Breast epithelium (tissue), 3 donors: ENCODE data around the gene AHCYL2.

Source experiments
- POLR2A ChIP-seq: fragments of 450-650 bp; IDR thresholded peaks from one replicate; pipeline ENCODE4 v1.6.1; 2016; ENCODE audit warnings: antibody characterized with exemption, mild to moderate bottlenecking, moderate library complexity
- TF ChIP-seq, protein P1 (sequence below), 3 donors: fragments of 450-650 bp; IDR thresholded peaks; one replicate each; pipeline ENCODE4 v1.5.1; 2016 to 2017; ENCODE audit warnings: antibody characterized with exemption in 3 of 3, mild to moderate bottlenecking in 3 of 3, moderate library complexity in 3 of 3

DNA sequence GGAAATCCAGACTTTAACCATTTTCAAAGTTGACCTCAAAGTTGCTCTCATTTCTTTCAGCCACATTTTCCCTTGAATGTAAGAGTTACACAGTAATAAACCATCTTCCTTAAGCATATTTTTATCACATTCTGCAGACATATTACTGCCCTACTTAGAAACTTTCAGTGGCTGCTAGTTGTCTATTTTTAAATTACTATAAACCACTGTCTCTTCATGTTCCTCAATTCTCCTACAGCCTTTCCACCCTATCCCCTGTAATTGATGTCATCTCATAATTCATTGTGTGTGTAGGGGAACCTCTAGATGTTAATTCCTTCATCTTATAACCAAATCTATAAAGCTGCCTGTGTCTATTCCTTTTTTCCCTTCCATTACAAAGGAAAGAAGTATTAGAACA is 131.3 kb downstream of the AHCYL2 start:
- TF ChIP-seq POLR2A, result no peak
- TF ChIP-seq, protein P1, sequence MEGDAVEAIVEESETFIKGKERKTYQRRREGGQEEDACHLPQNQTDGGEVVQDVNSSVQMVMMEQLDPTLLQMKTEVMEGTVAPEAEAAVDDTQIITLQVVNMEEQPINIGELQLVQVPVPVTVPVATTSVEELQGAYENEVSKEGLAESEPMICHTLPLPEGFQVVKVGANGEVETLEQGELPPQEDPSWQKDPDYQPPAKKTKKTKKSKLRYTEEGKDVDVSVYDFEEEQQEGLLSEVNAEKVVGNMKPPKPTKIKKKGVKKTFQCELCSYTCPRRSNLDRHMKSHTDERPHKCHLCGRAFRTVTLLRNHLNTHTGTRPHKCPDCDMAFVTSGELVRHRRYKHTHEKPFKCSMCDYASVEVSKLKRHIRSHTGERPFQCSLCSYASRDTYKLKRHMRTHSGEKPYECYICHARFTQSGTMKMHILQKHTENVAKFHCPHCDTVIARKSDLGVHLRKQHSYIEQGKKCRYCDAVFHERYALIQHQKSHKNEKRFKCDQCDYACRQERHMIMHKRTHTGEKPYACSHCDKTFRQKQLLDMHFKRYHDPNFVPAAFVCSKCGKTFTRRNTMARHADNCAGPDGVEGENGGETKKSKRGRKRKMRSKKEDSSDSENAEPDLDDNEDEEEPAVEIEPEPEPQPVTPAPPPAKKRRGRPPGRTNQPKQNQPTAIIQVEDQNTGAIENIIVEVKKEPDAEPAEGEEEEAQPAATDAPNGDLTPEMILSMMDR (IDR thresholded peaks at IDR 0.05), result no peak
